Adipocyte (in vitro differentiated cells): ENCODE results near the gene CRYBG1.

Experiments used
- DNase-seq: peaks from one replicate; pipeline ENCODE4 v3.0.0-alpha.2; 2015; ENCODE audit warnings: low read depth
- H3K27me3 ChIP-seq: replicated peaks from 2 replicates; pipeline ENCODE4 v1.7.0; 2013; ENCODE audit warnings: mild to moderate bottlenecking, low read length, moderate library complexity; ENCODE audit not compliant: control insufficient read depth, insufficient read depth
- H3K36me3 ChIP-seq: 2 replicates; pipeline ENCODE4 v1.7.0; 2013; ENCODE audit warnings: low read length, mild to moderate bottlenecking, moderate library complexity; ENCODE audit not compliant: control insufficient read depth, insufficient read depth, severe bottlenecking
- H3K4me1 ChIP-seq: 2 replicates; pipeline ENCODE4 v1.7.0; 2013; ENCODE audit warnings: mild to moderate bottlenecking, low read length, moderate library complexity; ENCODE audit not compliant: control insufficient read depth, insufficient read depth
- H3K4me3 ChIP-seq: 2 replicates; pipeline ENCODE4 v1.7.0; 2013; ENCODE audit warnings: mild to moderate bottlenecking, low read length, moderate library complexity
- H3K9ac ChIP-seq: 2 replicates; pipeline ENCODE4 v1.7.0; 2013; ENCODE audit warnings: mild to moderate bottlenecking, low read length, moderate library complexity
- H3K9me3 ChIP-seq: 2 replicates; pipeline ENCODE4 v1.7.0; 2013; ENCODE audit warnings: mild to moderate bottlenecking, low read length, moderate library complexity; ENCODE audit not compliant: control insufficient read depth

Gene CRYBG1

GRCh38 chr6:106519460-106520394 is 159.2 kb downstream of the CRYBG1 start:
- H3K9me3 ChIP-seq: no peaks in the 10 kb centered on the region
- H3K4me3 ChIP-seq: peak overlapping the region; percentile 67
- H3K4me1 ChIP-seq: peaks cover 37% of the 10 kb centered on the region
- peak; percentile 84 for DNase-seq
- H3K9ac ChIP-seq: peak overlapping the region; percentile 72
- no peaks in the 10 kb centered on the region for H3K27me3 ChIP-seq
- H3K36me3 ChIP-seq: peaks cover 16% of the 10 kb centered on the region

GRCh38 chr6:106520711-106521401 is 160.3 kb downstream of the CRYBG1 start:
- Histone ChIP-seq H3K4me3 (no peak overlapping the region), H3K27me3 (no peaks in the 10 kb centered on the region), H3K9ac (no peak overlapping the region), H3K36me3 (peaks cover 16% of the 10 kb centered on the region), H3K4me1 (peaks cover 41% of the 10 kb centered on the region), H3K9me3 (no peaks in the 10 kb centered on the region)
- no peak for DNase-seq

GRCh38 chr6:106522562-106523250 is 162.2 kb downstream of the CRYBG1 start:
- Histone ChIP-seq H3K4me1 (peaks cover 45% of the 10 kb centered on the region), H3K9ac (no peak overlapping the region), H3K27me3 (no peaks in the 10 kb centered on the region), H3K4me3 (no peak overlapping the region), H3K9me3 (no peaks in the 10 kb centered on the region), H3K36me3 (peaks cover 21% of the 10 kb centered on the region)
- no peak for DNase-seq

- Histone ChIP-seq H3K36me3 (peaks cover 26% of the 10 kb centered on the region), H3K27me3 (no peaks in the 10 kb centered on the region), H3K4me3 (peak overlapping the region; percentile 2), H3K9ac (peak overlapping the region; percentile 13), H3K9me3 (no peaks in the 10 kb centered on the region), H3K4me1 (peaks cover 47% of the 10 kb centered on the region)
- no peak for DNase-seq
These were observed 164.8 kb downstream of the CRYBG1 start for GRCh38 chr6:106525107-106525881.

DNA sequence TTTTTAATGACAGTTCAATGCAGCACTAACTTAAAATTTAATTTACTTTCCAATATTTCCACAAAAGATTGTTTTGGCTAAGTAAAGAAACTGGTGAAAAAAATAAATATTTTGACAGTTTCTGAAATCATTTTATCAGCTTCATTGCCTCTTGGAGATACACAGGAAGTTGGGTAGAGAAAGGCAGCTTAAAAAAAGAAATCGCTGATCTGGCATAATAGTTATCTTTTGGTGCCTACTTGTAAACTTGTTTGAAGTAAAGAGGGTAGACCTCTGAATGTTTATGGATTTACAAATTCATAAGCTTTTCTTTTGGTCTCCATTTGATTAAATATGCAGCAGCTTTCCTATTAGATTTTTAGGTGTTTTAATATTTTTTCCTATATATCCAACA is 165.4 kb downstream of the CRYBG1 start:
- peaks cover 52% of the 10 kb centered on the region for H3K4me1 ChIP-seq
- no peaks in the 10 kb centered on the region for H3K27me3 ChIP-seq
- peaks cover 25% of the 10 kb centered on the region for H3K36me3 ChIP-seq
- DNase-seq: no peak
- H3K9ac ChIP-seq: no peak overlapping the region
- no peaks in the 10 kb centered on the region for H3K9me3 ChIP-seq
- H3K4me3 ChIP-seq: no peak overlapping the region

DNA sequence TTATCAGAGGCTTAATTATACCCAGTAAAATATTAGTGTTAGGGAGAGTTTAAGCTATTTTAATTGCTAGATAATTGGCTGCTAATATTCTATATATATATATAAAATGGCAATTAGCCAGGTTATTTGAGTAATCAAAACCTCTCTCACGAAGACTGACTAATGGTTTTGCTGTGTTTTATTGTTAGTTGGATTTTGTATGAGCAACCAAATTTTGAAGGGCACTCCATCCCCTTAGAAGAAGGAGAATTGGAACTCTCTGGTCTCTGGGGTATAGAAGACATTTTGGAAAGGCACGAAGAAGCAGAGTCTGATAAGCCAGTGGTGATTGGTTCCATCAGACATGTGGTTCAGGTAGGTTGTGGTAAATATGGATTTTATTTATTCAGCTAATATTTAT is 166.6 kb downstream of the CRYBG1 start:
- Histone ChIP-seq H3K4me1 (peaks cover 54% of the 10 kb centered on the region), H3K9ac (peak overlapping the region; percentile 53), H3K9me3 (no peaks in the 10 kb centered on the region), H3K27me3 (no peaks in the 10 kb centered on the region), H3K4me3 (peak overlapping the region; percentile 34), H3K36me3 (peaks cover 31% of the 10 kb centered on the region)
- no peak for DNase-seq

DNA sequence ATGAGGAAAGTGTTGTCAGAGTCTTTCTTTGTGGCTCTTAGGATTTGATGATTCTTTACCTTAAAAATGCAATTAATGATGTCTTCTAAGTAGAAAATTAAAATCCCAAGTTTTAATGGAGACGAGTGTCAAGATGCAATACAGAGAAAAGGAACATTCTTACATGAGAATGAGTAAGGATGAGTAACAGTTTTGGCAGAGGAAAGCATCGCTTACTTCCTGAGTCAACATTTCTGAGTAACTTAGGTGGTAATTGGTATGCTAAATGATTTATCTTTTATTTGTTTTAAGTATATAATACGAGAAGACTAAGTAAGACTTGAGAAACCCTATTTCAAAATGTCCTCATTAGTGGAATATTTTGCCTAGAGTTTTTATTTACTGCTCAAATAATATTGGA is 167.5 kb downstream of the CRYBG1 start:
- DNase-seq: peak; percentile 73
- H3K27me3 ChIP-seq: no peaks in the 10 kb centered on the region
- peaks cover 48% of the 10 kb centered on the region for H3K4me1 ChIP-seq
- H3K9me3 ChIP-seq: no peaks in the 10 kb centered on the region
- H3K9ac ChIP-seq: peak overlapping the region; percentile 79
- peaks cover 38% of the 10 kb centered on the region for H3K36me3 ChIP-seq
- H3K4me3 ChIP-seq: peak overlapping the region; percentile 34

- H3K4me3 ChIP-seq: peak overlapping the region; percentile 34
- DNase-seq: no peak
- H3K9me3 ChIP-seq: no peaks in the 10 kb centered on the region
- H3K36me3 ChIP-seq: peaks cover 43% of the 10 kb centered on the region
- H3K4me1 ChIP-seq: peaks cover 48% of the 10 kb centered on the region
- H3K27me3 ChIP-seq: no peaks in the 10 kb centered on the region
- H3K9ac ChIP-seq: peak overlapping the region; percentile 79
These were observed 168.0 kb downstream of the CRYBG1 start for GRCh38 chr6:106528521-106528920.

- H3K9ac ChIP-seq: no peak overlapping the region
- no peak for DNase-seq
- peaks cover 48% of the 10 kb centered on the region for H3K36me3 ChIP-seq
- no peaks in the 10 kb centered on the region for H3K27me3 ChIP-seq
- H3K4me1 ChIP-seq: peaks cover 43% of the 10 kb centered on the region
- no peaks in the 10 kb centered on the region for H3K9me3 ChIP-seq
- H3K4me3 ChIP-seq: no peak overlapping the region
These were observed 168.9 kb downstream of the CRYBG1 start for GRCh38 chr6:106529438-106529837.

- no peak overlapping the region for H3K9ac ChIP-seq
- no peak for DNase-seq
- H3K4me1 ChIP-seq: peaks cover 43% of the 10 kb centered on the region
- H3K27me3 ChIP-seq: no peaks in the 10 kb centered on the region
- no peaks in the 10 kb centered on the region for H3K9me3 ChIP-seq
- peaks cover 48% of the 10 kb centered on the region for H3K36me3 ChIP-seq
- no peak overlapping the region for H3K4me3 ChIP-seq
These were observed 169.5 kb downstream of the CRYBG1 start for GRCh38 chr6:106530026-106530425.
